Type B pancreatic cell (in vitro differentiated cells): ENCODE data around the gene SLC35F3. TPM values are rescaled to one million over a fixed set of nuclear protein-coding genes. Genes with fewer than 3 reads are reported as not detected.

Experiments used
- DNase-seq: peaks from one replicate; pipeline ENCODE4 v3.0.0; 2021; ENCODE audit warnings: mixed read lengths; ENCODE audit not compliant: unreplicated experiment; ENCODE audit errors: extremely low spot score
- H3K27ac Mint-ChIP-seq: 2 replicates; pipeline ENCODE4 v1.8.0; 2021; ENCODE audit warnings: mild to moderate bottlenecking, mixed read lengths
- H3K27me3 Mint-ChIP-seq: 2 replicates; pipeline ENCODE4 v1.8.0; 2021; ENCODE audit warnings: mixed read lengths
- H3K36me3 Mint-ChIP-seq: 2 replicates; pipeline ENCODE4 v1.8.0; 2021; ENCODE audit warnings: mixed read lengths
- H3K4me1 Mint-ChIP-seq: one replicate; pipeline ENCODE4 v1.8.0; 2021; ENCODE audit warnings: mixed read lengths; ENCODE audit not compliant: unreplicated experiment
- H3K4me3 Mint-ChIP-seq: 2 replicates; pipeline ENCODE4 v1.8.0; 2021; ENCODE audit warnings: mild to moderate bottlenecking, mixed read lengths
- H3K9me3 Mint-ChIP-seq: 2 replicates; pipeline ENCODE4 v1.8.0; 2021; ENCODE audit warnings: mixed read lengths
- CTCF ChIP-seq: fragments of 200-600 bp; sonication (generic); conservative IDR thresholded peaks from 2 replicates; pipeline ENCODE4 v1.5.0; 2021; ENCODE audit warnings: antibody characterized with exemption, mild to moderate bottlenecking
- total RNA-seq: library from RNA; stranded (reverse); gene quantifications from 2 replicates; pipeline ENCODE4 v1.2.1, GENCODE V29; 2021; ENCODE audit warnings: low replicate concordance

Gene SLC35F3
- total RNA-seq, 1 donor from 2014 or later = 2.1 TPM

GRCh38 chr1:234214911-234215892 lies 310.7 kb downstream of the SLC35F3 start:
- TF ChIP-seq CTCF = no peak
- H3K27ac Mint-ChIP-seq = no peak overlapping the region
- peaks cover 9% of the 10 kb centered on the region for H3K4me1 Mint-ChIP-seq
- H3K9me3 Mint-ChIP-seq = peaks cover 4% of the 10 kb centered on the region
- H3K4me3 Mint-ChIP-seq = peak overlapping the region; percentile 75
- peaks cover 60% of the 10 kb centered on the region for H3K27me3 Mint-ChIP-seq
- no peak for DNase-seq
- H3K36me3 Mint-ChIP-seq = peaks cover 5% of the 10 kb centered on the region

- H3K27me3 Mint-ChIP-seq = peaks cover 60% of the 10 kb centered on the region
- peaks cover 4% of the 10 kb centered on the region for H3K9me3 Mint-ChIP-seq
- peak overlapping the region; percentile 51 for H3K4me3 Mint-ChIP-seq
- DNase-seq = no peak
- peaks cover 9% of the 10 kb centered on the region for H3K4me1 Mint-ChIP-seq
- TF ChIP-seq CTCF = no peak
- peaks cover 5% of the 10 kb centered on the region for H3K36me3 Mint-ChIP-seq
- no peak overlapping the region for H3K27ac Mint-ChIP-seq
Observed at GRCh38 chr1:234216116-234216703, 311.7 kb downstream of the SLC35F3 start.

GRCh38 chr1:234217316-234217840 lies 312.9 kb downstream of the SLC35F3 start:
- no peak overlapping the region for H3K27ac Mint-ChIP-seq
- DNase-seq = no peak
- H3K27me3 Mint-ChIP-seq = peaks cover 52% of the 10 kb centered on the region
- peaks cover 9% of the 10 kb centered on the region for H3K4me1 Mint-ChIP-seq
- H3K36me3 Mint-ChIP-seq = no peaks in the 10 kb centered on the region
- no peaks in the 10 kb centered on the region for H3K9me3 Mint-ChIP-seq
- TF ChIP-seq CTCF = no peak
- H3K4me3 Mint-ChIP-seq = no peak overlapping the region

- TF ChIP-seq CTCF = no peak
- peaks cover 6% of the 10 kb centered on the region for H3K4me1 Mint-ChIP-seq
- H3K36me3 Mint-ChIP-seq = no peaks in the 10 kb centered on the region
- H3K27ac Mint-ChIP-seq = no peak overlapping the region
- peaks cover 49% of the 10 kb centered on the region for H3K27me3 Mint-ChIP-seq
- DNase-seq = no peak
- no peak overlapping the region for H3K4me3 Mint-ChIP-seq
- no peaks in the 10 kb centered on the region for H3K9me3 Mint-ChIP-seq
Observed at GRCh38 chr1:234218078-234218477, 313.6 kb downstream of the SLC35F3 start.

GRCh38 chr1:234219711-234220110 lies 315.2 kb downstream of the SLC35F3 start:
- no peak overlapping the region for H3K4me3 Mint-ChIP-seq
- no peaks in the 10 kb centered on the region for H3K9me3 Mint-ChIP-seq
- H3K27ac Mint-ChIP-seq = no peak overlapping the region
- TF ChIP-seq CTCF = no peak
- H3K36me3 Mint-ChIP-seq = no peaks in the 10 kb centered on the region
- H3K27me3 Mint-ChIP-seq = peaks cover 41% of the 10 kb centered on the region
- H3K4me1 Mint-ChIP-seq = peaks cover 5% of the 10 kb centered on the region
- no peak for DNase-seq
